ENCODE measurements around the gene STK11. TPM values are rescaled to one million over a fixed set of nuclear protein-coding genes. Genes with fewer than 3 reads are reported as not detected.

The STK11 gene
- total and polyA plus RNA-seq, 2 donors (not counting 3 experiments of a cell fraction or from before 2014, with no cell fraction given) = 39.4 to 75.4 TPM

GRCh38 chr19:1226522-1227303 is 21.1 kb downstream of the STK11 start:
- H3K9me3 ChIP-seq (replicated peaks; ENCODE audit: control insufficient read depth, insufficient read depth, low read length) = no peaks in the 10 kb centered on the region
- H3K36me3 ChIP-seq (ENCODE audit: control insufficient read depth in 2 of 2, extremely low read depth in 1 of 2, insufficient read depth in 2 of 2, low read length in 2 of 2) = peaks cover 5 to 16% of the 10 kb centered on the region in 2 experiments
- H3K79me2 ChIP-seq (ENCODE audit: control insufficient read depth, insufficient read depth, low read length) = no peaks in the 10 kb centered on the region
- H2AFZ ChIP-seq (ENCODE audit: low read depth, low read length) = no peak overlapping the region
- H4K20me1 ChIP-seq (replicated peaks; ENCODE audit: control insufficient read depth, extremely low read depth, insufficient read depth, low read length) = no peaks in the 10 kb centered on the region
- no peak overlapping the region for H3K9ac ChIP-seq (replicated peaks; ENCODE audit: extremely low read depth, insufficient read depth, low read length)
- dilution Hi-C loops (cut with MboI; ENCODE audit: extremely low pct_ligation_motif_present, low sequenced_read_pairs) = no loop called here
- no peaks in the 10 kb centered on the region for H3K9me1 ChIP-seq (replicated peaks; ENCODE audit: control insufficient read depth, extremely low read depth, insufficient read depth, low read length)
- no peak overlapping the region for H3K4me2 ChIP-seq (ENCODE audit: insufficient read depth, low read length)
- H3K27ac ChIP-seq (ENCODE audit: insufficient read depth, low read depth, low read length) = no peak overlapping the region
- no peak for DNase-seq (ENCODE audit: low read depth, low spot score)
- intact Hi-C loops (cut with micrococcal nuclease) = no loop called here
- FAIRE-seq = no peak
- BruUV-seq (replicated peaks) = no TSS peak
- ChIA-PET POLR2A (no interaction called here), CTCF (no interaction called here)
- no peak for TF ChIP-seq MYC (IDR thresholded peaks at IDR 0.05; ENCODE audit: low read depth, low read length)
- no peak for TF ChIP-seq GATA2 (IDR thresholded peaks at IDR 0.05; ENCODE audit: insufficient read depth, insufficient read length, low read depth, low read length)
- TF ChIP-seq, protein P1, sequence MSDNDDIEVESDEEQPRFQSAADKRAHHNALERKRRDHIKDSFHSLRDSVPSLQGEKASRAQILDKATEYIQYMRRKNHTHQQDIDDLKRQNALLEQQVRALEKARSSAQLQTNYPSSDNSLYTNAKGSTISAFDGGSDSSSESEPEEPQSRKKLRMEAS (IDR thresholded peaks at IDR 0.05; ENCODE audit: insufficient read depth, insufficient read length) = no peak
- no peak for TF ChIP-seq POLR2A (IDR thresholded peaks at IDR 0.05; ENCODE audit: low read depth, low read length)
- TF ChIP-seq, protein P2, sequence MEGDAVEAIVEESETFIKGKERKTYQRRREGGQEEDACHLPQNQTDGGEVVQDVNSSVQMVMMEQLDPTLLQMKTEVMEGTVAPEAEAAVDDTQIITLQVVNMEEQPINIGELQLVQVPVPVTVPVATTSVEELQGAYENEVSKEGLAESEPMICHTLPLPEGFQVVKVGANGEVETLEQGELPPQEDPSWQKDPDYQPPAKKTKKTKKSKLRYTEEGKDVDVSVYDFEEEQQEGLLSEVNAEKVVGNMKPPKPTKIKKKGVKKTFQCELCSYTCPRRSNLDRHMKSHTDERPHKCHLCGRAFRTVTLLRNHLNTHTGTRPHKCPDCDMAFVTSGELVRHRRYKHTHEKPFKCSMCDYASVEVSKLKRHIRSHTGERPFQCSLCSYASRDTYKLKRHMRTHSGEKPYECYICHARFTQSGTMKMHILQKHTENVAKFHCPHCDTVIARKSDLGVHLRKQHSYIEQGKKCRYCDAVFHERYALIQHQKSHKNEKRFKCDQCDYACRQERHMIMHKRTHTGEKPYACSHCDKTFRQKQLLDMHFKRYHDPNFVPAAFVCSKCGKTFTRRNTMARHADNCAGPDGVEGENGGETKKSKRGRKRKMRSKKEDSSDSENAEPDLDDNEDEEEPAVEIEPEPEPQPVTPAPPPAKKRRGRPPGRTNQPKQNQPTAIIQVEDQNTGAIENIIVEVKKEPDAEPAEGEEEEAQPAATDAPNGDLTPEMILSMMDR (IDR thresholded peaks at IDR 0.05; ENCODE audit: extremely low read depth in 1 of 2, insufficient read depth in 1 of 2, low read depth in 1 of 2, low read length in 2 of 2) = no peak
- TF ChIP-seq EZH2 (IDR thresholded peaks at IDR 0.05; ENCODE audit: borderline replicate concordance, low read depth, low read length, severe bottlenecking) = no peak
- TF ChIP-seq POLR2AphosphoS5 (IDR thresholded peaks at IDR 0.05; ENCODE audit: insufficient read depth, low read depth, low read length) = no peak
- no peaks in the 10 kb centered on the region for H3K27me3 ChIP-seq (ENCODE audit: control insufficient read depth in 2 of 2, insufficient read depth in 2 of 2, low read length in 2 of 2)
- H3K4me1 ChIP-seq (ENCODE audit: control insufficient read depth, extremely low read depth, insufficient read depth, low read length) = no peaks in the 10 kb centered on the region
- no peak overlapping the region for H3K4me3 ChIP-seq (replicated peaks in 1 of 3; ENCODE audit: insufficient read depth in 1 of 3, low read depth in 1 of 3, low read length in 3 of 3)
